Ishikawa (cell line): Measurements from ENCODE around the gene TOMM22.

ENCODE experiments used
- CREB1 ChIP-seq: IDR thresholded peaks from 2 replicates; pipeline ENCODE4 v1.6.1; 2012; ENCODE audit warnings: low read depth
- EP300 ChIP-seq: IDR thresholded peaks from 2 replicates; pipeline ENCODE4 v1.6.1; 2012; ENCODE audit warnings: borderline replicate concordance
- RAD21 ChIP-seq: IDR thresholded peaks from 2 replicates; pipeline ENCODE4 v1.6.1; 2012; ENCODE audit warnings: low read depth
- YY1 ChIP-seq: IDR thresholded peaks from 2 replicates; pipeline ENCODE4 v1.6.1; 2012; ENCODE audit warnings: low read depth

GRCh38 chr22:38732251-38732815 lies 50.6 kb downstream of the TOMM22 start:
- TF ChIP-seq EP300, result no peak
- TF ChIP-seq CREB1, result no peak
- TF ChIP-seq RAD21, result no peak
- no peak for TF ChIP-seq YY1
